IMR-90 (cell line): ENCODE data around the gene PRR27.

Experiments
- CTCF ChIP-seq: conservative IDR thresholded peaks from 2 replicates; pipeline ENCODE4 v1.5.1; 2012; ENCODE audit warnings: mild to moderate bottlenecking, low read depth, low read length, improper control_type of control experiment
- POLR2A ChIP-seq: IDR thresholded peaks from 2 replicates; pipeline ENCODE4 v1.6.1; 2012; ENCODE audit warnings: mild to moderate bottlenecking, low read depth, low read length
- SMC3 ChIP-seq: fragments of 150-350 bp; IDR thresholded peaks from 2 replicates; pipeline ENCODE4 v1.6.1; 2016; ENCODE audit warnings: low read depth, mild to moderate bottlenecking, antibody characterized with exemption, low read length, moderate library complexity
- TF ChIP-seq, protein P1 (sequence below): fragments of 150-350 bp; IDR thresholded peaks from 2 replicates; pipeline ENCODE4 v1.6.1; 2017; ENCODE audit warnings: mild to moderate bottlenecking, antibody characterized with exemption, low read length, low read depth

GRCh38 chr4:70190579-70190978 is 36.5 kb downstream of the PRR27 start:
- TF ChIP-seq SMC3 (no peak), CTCF (no peak), POLR2A (no peak)
- TF ChIP-seq, protein P1, sequence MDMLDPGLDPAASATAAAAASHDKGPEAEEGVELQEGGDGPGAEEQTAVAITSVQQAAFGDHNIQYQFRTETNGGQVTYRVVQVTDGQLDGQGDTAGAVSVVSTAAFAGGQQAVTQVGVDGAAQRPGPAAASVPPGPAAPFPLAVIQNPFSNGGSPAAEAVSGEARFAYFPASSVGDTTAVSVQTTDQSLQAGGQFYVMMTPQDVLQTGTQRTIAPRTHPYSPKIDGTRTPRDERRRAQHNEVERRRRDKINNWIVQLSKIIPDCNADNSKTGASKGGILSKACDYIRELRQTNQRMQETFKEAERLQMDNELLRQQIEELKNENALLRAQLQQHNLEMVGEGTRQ: no peak
